Fibroblast of skin of scalp (primary cell): ENCODE data around the gene SARS1.
"Not testable (repeated sequence)": the region's sequence is repeated elsewhere in the genome, so short reads cannot be mapped to it uniquely, and the experiment has no call there.

ENCODE experiments used
- DNase-seq: peaks from one replicate; pipeline ENCODE4 v3.0.0-alpha.2; 2013

Gene SARS1

GRCh38 chr1:109277434-109278204 lies 63.9 kb downstream of the SARS1 start:
- peak; percentile 60 for DNase-seq

GRCh38 chr1:109279615-109280278 lies 66.0 kb downstream of the SARS1 start:
- no peak for DNase-seq

- DNase-seq: no peak
Measured at GRCh38 chr1:109280862-109281261, 67.1 kb downstream of the SARS1 start.

GRCh38 chr1:109281680-109282496 lies 68.2 kb downstream of the SARS1 start:
- no peak for DNase-seq

- DNase-seq: no peak
Measured at GRCh38 chr1:109282497-109282951, 68.8 kb downstream of the SARS1 start.

GRCh38 chr1:109282952-109283747 lies 69.4 kb downstream of the SARS1 start, which contains the start of gene PSRC1:
PSRC1 (minus strand) TSS chr1:109283145.
- peak; percentile 97 for DNase-seq

GRCh38 chr1:109283748-109284600 lies 70.3 kb downstream of the SARS1 start:
- DNase-seq: no peak

GRCh38 chr1:109286762-109287161 lies 73.0 kb downstream of the SARS1 start:
- DNase-seq: not testable (repeated sequence)
